Measurements from ENCODE around the gene CSMD2.
"Not testable (repeated sequence)": the region's sequence is repeated elsewhere in the genome, so short reads cannot be mapped to it uniquely, and the experiment has no call there.

CSMD2 gene

GRCh38 chr1:34055818-34056217 lies 109.2 kb downstream of the CSMD2 start:
- in situ Hi-C loops (cut with MboI; ENCODE audit: low sequenced_read_pairs) = no loop called here

DNA sequence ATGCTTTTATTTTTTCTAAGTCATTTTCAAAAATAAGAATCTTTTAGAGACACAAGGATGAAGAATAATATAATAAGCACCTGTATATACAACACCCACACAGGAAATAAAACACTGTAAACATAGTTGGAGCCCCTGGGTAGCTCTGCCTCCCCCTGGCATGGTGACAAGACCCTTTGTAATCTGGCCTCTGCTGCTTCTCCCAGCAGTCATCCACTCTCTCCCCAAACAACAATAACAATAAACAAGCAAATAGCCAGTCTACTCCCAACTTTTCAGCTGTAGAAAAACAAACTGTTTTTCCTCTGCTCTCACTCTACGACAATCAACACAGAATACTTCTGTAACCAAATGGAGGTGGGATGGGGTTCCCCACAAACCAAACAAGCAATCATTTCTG lies 110.1 kb downstream of the CSMD2 start:
- in situ Hi-C loops (cut with MboI; ENCODE audit: low sequenced_read_pairs) = no loop called here

- in situ Hi-C loops (cut with MboI; ENCODE audit: low sequenced_read_pairs) = no loop called here
Measured at GRCh38 chr1:34053660-34054059, 111.4 kb downstream of the CSMD2 start.

- in situ Hi-C loops (cut with MboI; ENCODE audit: low sequenced_read_pairs) = no loop called here
Measured at GRCh38 chr1:34052565-34052964, 112.5 kb downstream of the CSMD2 start.

DNA sequence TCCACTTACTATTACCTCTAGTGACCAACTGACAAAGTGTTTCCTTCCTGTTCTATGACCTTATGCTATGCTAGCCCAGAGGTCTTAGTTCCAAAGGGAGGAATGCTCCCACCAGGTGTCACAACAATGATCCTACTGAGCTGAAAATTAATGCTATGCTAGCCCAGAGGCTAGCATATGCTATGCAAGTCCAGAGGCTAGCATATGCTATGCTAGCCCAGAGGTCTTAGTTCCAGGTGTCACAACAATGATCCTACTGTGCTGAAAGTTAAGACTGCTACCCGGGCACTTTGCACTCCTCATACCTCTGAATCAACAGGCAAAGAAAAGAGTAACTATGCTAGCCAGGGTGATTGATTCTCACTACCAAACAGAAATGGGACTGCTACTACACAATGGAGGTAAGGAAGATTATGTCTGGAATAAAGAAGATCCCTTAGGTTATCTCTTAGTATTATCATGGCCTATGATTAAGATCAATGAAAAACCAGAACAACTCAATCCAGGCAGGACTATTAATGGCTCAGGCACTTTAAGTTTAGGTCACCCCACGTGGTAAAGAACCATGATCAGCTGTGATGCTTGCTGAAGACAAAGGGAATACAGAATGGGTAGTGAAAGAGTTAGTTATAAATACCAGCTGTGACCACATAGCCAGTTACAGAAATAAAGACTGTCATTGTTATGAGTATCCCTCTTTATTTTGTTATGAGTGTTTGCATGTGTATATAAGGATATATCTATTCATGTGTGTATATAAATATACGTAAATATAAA lies 114.1 kb downstream of the CSMD2 start:
- in situ Hi-C loops (cut with MboI; ENCODE audit: low sequenced_read_pairs) = no loop called here

- in situ Hi-C loops (cut with MboI; ENCODE audit: low sequenced_read_pairs) = no loop called here
Measured at GRCh38 chr1:34049994-34050393, 115.0 kb downstream of the CSMD2 start.

DNA sequence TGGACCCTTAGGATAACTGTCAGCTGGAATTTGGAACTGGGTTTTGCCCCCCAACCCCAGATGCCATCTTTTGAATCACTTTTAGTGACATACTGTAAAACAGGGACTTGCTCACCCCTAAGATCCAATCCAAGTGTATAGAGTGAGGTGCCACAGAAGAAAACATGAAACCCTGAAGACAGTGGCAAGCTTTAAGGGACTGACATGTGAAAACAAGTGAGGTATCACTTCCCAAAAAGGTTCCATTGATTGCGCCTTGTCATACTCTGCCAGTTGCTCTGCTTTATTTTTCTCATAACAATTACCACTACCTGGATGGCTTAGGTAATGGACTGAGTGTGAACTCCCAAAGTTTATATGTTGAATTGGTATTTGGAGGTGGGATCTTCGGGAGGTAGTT lies 115.6 kb downstream of the CSMD2 start:
- in situ Hi-C loops (cut with MboI; ENCODE audit: low sequenced_read_pairs) = no loop called here

DNA sequence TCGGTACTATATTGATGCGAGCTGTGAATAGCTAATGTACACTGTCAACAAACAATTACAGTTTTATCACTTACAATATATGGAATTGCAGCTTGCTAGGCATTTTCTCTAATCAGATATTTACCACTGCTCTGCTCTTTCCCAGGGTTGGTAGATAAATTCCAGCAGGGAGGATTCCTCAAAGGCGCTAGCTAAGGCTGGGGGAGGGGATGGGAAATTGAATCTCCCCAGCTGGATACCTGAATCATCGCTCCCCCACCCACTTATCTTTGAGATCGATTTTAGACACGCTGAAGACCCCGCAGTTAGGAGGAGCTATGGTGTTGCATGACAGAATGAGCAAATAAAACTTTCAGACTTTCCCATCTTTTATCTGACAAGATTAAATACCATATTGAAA lies 127.2 kb downstream of the CSMD2 start:
- in situ Hi-C loops (cut with MboI; ENCODE audit: low sequenced_read_pairs) = no loop called here

GRCh38 chr1:34037109-34037508 lies 127.9 kb downstream of the CSMD2 start:
- in situ Hi-C loops (cut with MboI; ENCODE audit: low sequenced_read_pairs) = no loop called here

- in situ Hi-C loops (cut with MboI; ENCODE audit: low sequenced_read_pairs) = no loop called here
Measured at GRCh38 chr1:34034036-34034435, 131.0 kb downstream of the CSMD2 start.

DNA sequence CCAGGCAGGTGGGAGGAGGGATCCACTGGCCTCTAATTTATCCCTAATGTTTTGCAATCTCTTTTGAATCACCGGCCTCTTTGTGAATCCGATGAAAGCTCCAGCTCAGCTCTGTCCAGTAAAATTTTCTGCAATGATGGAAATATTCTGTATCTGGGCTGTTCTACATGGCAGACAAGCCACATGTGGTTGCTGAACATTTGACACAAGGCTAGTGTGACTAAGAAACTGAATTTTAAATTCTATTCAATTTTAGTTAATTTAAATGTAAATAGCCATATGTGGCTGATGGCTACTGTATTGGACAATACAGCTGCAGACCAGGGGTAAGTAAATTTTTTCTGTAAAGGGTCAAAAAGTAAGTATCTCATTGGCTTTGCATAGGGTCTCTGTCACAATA lies 135.1 kb downstream of the CSMD2 start:
- in situ Hi-C loops (cut with MboI; ENCODE audit: low sequenced_read_pairs) = no loop called here

- in situ Hi-C loops (cut with MboI; ENCODE audit: low sequenced_read_pairs) = no loop called here
Measured at GRCh38 chr1:34029515-34029914, 135.5 kb downstream of the CSMD2 start.

- in situ Hi-C loops (cut with MboI; ENCODE audit: low sequenced_read_pairs) = no loop called here
Measured at GRCh38 chr1:34028381-34029055, 136.5 kb downstream of the CSMD2 start.

DNA sequence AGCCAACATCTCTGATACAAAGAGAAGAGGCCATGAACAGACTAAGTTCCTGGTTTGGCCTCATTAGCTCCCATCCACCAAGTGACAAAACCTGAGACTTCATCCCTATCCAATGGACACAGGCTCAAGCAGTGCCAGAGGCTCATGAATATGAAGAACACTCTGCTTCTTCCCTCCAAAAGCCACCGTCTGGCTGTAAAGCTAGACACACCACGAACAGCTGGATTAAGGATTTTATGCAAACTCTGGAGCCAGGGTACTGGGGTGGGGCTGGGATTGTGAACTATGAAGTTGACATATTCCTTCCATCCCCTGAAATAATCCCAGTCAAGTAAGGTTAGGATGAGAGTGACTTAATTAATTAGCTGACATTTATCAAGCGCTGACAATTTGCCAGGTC lies 139.4 kb downstream of the CSMD2 start:
- in situ Hi-C loops (cut with MboI; ENCODE audit: low sequenced_read_pairs) = no loop called here

- in situ Hi-C loops (cut with MboI; ENCODE audit: low sequenced_read_pairs) = no loop called here
Measured at GRCh38 chr1:34024485-34024884, 140.5 kb downstream of the CSMD2 start.

DNA sequence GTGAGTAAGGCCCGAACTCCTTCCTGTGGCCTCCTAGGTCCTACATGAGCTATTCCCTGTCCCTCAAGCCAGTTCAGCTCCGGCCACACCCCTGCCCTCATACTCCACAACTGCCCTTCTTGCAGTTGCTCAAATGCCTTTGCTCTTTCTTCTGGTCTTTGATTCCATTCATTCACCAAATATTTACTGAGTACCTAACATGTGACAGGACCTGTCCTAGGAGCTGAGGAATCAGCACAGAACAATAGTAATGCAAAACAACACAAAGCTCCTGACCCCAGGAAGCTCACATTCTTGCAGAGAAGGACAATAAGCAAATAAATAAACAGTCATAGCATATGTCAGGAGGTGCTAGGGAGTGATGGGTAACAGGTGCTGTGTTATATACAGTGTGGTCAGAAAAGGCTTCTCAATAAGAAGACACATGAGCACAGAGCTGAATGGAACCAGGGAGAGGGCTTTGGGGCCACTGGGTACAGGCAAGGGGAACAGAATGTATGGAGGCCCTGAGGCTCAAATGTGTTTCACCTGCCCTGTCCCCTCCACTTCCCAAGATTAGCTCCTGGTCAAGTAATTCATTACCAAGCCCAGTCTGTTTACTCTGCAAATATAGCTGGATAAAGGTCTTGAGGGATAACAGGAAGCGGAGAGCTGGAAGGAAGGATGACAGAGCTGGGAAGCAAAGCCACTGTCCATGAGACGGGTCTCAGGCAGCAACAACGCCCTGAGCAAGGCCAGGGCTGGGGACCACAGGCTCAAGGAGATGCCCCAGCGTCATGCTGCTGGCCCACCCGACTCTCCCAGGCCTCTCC lies 145.1 kb downstream of the CSMD2 start:
- in situ Hi-C loops (cut with MboI; ENCODE audit: low sequenced_read_pairs) = no loop called here

- in situ Hi-C loops (cut with MboI; ENCODE audit: low sequenced_read_pairs) = no loop called here
Measured at GRCh38 chr1:34018285-34018684, 146.7 kb downstream of the CSMD2 start.

DNA sequence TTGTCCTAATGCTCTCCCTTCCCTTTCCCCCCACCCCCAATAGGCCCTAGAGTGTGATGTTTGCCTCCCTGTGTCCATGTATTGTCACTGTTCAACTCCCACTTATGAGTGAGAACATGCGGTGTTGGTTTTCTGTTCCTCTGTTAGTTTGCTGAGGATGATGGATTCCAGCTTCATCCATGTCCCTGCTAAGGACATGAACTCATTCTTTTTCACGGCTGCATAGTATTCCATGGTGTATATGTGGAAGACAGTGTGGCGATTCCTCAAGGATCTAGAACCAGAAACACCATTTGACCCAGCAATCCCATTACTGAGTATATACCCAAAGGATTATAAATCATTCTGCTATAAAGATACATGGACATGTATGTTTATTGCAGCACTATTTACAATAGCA lies 148.7 kb downstream of the CSMD2 start:
- in situ Hi-C loops (cut with MboI; ENCODE audit: low sequenced_read_pairs) = not testable (repeated sequence)

- in situ Hi-C loops (cut with MboI; ENCODE audit: low sequenced_read_pairs) = no loop called here
Measured at GRCh38 chr1:34013958-34014737, 150.9 kb downstream of the CSMD2 start.

- in situ Hi-C loops (cut with MboI; ENCODE audit: low sequenced_read_pairs) = no loop called here
Measured at GRCh38 chr1:34013136-34013535, 151.9 kb downstream of the CSMD2 start.

Data from HL-60/S4 treated with phorbol 12-myristate 13-acetate at 8.2 ng/mL for 4 days and 3 days (cell line).